DND-41 (cell line): ENCODE measurements around the gene ABCC8.

Experiments used
- ATAC-seq: fragments of 200-7000 bp; cut with Tn5 transposase; 3 replicates; pipeline ENCODE4 v1.9.1; 2021; ENCODE audit warnings: low read depth; ENCODE audit not compliant: insufficient read depth
- DNase-seq: peaks from one replicate; pipeline ENCODE4 v3.0.0-alpha.2; 2020
- H2AFZ ChIP-seq: 2 replicates; pipeline ENCODE4 v1.6.0; 2012; ENCODE audit warnings: low read depth, low read length
- H3K27ac ChIP-seq: 2 replicates; pipeline ENCODE4 v1.5.1; 2012; ENCODE audit warnings: low read length, inconsistent platforms
- H3K27me3 ChIP-seq: fragments of 200-600 bp; sonication (generic); 2 replicates; pipeline ENCODE4 v1.6.0; 2012; ENCODE audit warnings: low read length, mild to moderate bottlenecking, inconsistent platforms; ENCODE audit not compliant: insufficient read depth, poor library complexity
- H3K36me3 ChIP-seq: 2 replicates; pipeline ENCODE4 v1.5.1; 2012; ENCODE audit warnings: low read length, inconsistent platforms; ENCODE audit not compliant: insufficient read depth
- H3K4me1 ChIP-seq: 2 replicates; pipeline ENCODE4 v1.5.1; 2012; ENCODE audit warnings: mild to moderate bottlenecking, low read length; ENCODE audit not compliant: insufficient read depth
- H3K4me2 ChIP-seq: 2 replicates; pipeline ENCODE4 v1.6.0; 2012; ENCODE audit warnings: mild to moderate bottlenecking, moderate library complexity, low read length, inconsistent platforms; ENCODE audit not compliant: insufficient read depth
- H3K4me3 ChIP-seq, 2 experiments: fragments of 200-600 bp in 1 of 2; shearing (Covaris generic) in 1 of 2; 2 replicates each; pipeline ENCODE4 v1.5.1; 2012 to 2016; ENCODE audit warnings: inconsistent platforms in 2 of 2, low read length in 2 of 2, mild to moderate bottlenecking in 2 of 2, low read depth in 1 of 2, moderate library complexity in 1 of 2
- H3K79me2 ChIP-seq: 2 replicates; pipeline ENCODE4 v1.6.0; 2012; ENCODE audit warnings: low read length, inconsistent platforms; ENCODE audit not compliant: insufficient read depth
- H3K9ac ChIP-seq: 2 replicates; pipeline ENCODE4 v1.6.0; 2012; ENCODE audit warnings: low read depth, mild to moderate bottlenecking, inconsistent platforms, low read length, moderate library complexity
- H3K9me3 ChIP-seq: 2 replicates; pipeline ENCODE4 v1.5.1; 2012; ENCODE audit warnings: low read length, moderate library complexity, mild to moderate bottlenecking, inconsistent platforms; ENCODE audit not compliant: insufficient read depth, severe bottlenecking
- H4K20me1 ChIP-seq: 2 replicates; pipeline ENCODE4 v1.6.0; 2012; ENCODE audit warnings: low read length; ENCODE audit not compliant: insufficient read depth
- CTCF ChIP-seq: IDR thresholded peaks from 2 replicates; pipeline ENCODE4 v1.5.1; 2012; ENCODE audit warnings: borderline replicate concordance, low read length, moderate library complexity, mild to moderate bottlenecking; ENCODE audit not compliant: poor library complexity, severe bottlenecking; ENCODE audit errors: extremely low read depth
- EZH2 ChIP-seq: IDR thresholded peaks from 3 replicates; pipeline ENCODE4 v1.6.1; 2012; ENCODE audit warnings: borderline replicate concordance, low read depth, mild to moderate bottlenecking, moderate library complexity, low read length, inconsistent platforms; ENCODE audit not compliant: severe bottlenecking

The ABCC8 gene

GRCh38 chr11:17405232-17406005, 71.2 kb downstream of the ABCC8 start:
- Histone ChIP-seq H3K4me2 (no peak overlapping the region), H3K4me3 (no peak overlapping the region), H3K4me1 (no peaks in the 10 kb centered on the region), H4K20me1 (no peaks in the 10 kb centered on the region), H3K9me3 (no peaks in the 10 kb centered on the region), H3K36me3 (no peaks in the 10 kb centered on the region), H2AFZ (no peak overlapping the region), H3K9ac (no peak overlapping the region), H3K27ac (peak overlapping the region; percentile 14; the same call in 1 of the 2 replicates), H3K79me2 (no peaks in the 10 kb centered on the region), H3K27me3 (no peaks in the 10 kb centered on the region)
- TF ChIP-seq EZH2: no peak
- DNase-seq (no peak), ATAC-seq (no peak)

GRCh38 chr11:17403980-17404759, 72.5 kb downstream of the ABCC8 start:
- H3K27ac ChIP-seq: no peak overlapping the region; the same call in 1 of the 2 replicates
- H3K79me2 ChIP-seq: no peaks in the 10 kb centered on the region
- H4K20me1 ChIP-seq: no peaks in the 10 kb centered on the region
- H3K9ac ChIP-seq: no peak overlapping the region
- no peaks in the 10 kb centered on the region for H3K4me1 ChIP-seq
- TF ChIP-seq EZH2 (no peak), CTCF (no peak)
- H3K27me3 ChIP-seq: no peaks in the 10 kb centered on the region
- DNase-seq: no peak
- H3K4me2 ChIP-seq: no peak overlapping the region
- H3K4me3 ChIP-seq: no peak overlapping the region
- no peaks in the 10 kb centered on the region for H3K36me3 ChIP-seq
- no peak overlapping the region for H2AFZ ChIP-seq
- ATAC-seq: no peak
- H3K9me3 ChIP-seq: no peaks in the 10 kb centered on the region

- no peak overlapping the region for H2AFZ ChIP-seq
- no peak for ATAC-seq
Measured at GRCh38 chr11:17402486-17402885, 74.2 kb downstream of the ABCC8 start.

More at GRCh38 chr11:17402486-17402885, 74.2 kb downstream of the ABCC8 start:
- Histone ChIP-seq H3K4me1 (no peaks in the 10 kb centered on the region), H3K36me3 (no peaks in the 10 kb centered on the region), H3K4me2 (no peak overlapping the region), H3K4me3 (no peak overlapping the region), H3K27me3 (no peaks in the 10 kb centered on the region), H3K27ac (no peak overlapping the region), H3K9ac (no peak overlapping the region), H3K79me2 (no peaks in the 10 kb centered on the region), H4K20me1 (no peaks in the 10 kb centered on the region), H3K9me3 (no peaks in the 10 kb centered on the region)
- DNase-seq: no peak
- TF ChIP-seq CTCF: no peak
- no peak for TF ChIP-seq EZH2
